ENCODE results near the gene SECISBP2.
"Not testable (repeated sequence)": the region's sequence is repeated elsewhere in the genome, so short reads cannot be mapped to it uniquely, and the experiment has no call there.

SECISBP2 gene

DNA sequence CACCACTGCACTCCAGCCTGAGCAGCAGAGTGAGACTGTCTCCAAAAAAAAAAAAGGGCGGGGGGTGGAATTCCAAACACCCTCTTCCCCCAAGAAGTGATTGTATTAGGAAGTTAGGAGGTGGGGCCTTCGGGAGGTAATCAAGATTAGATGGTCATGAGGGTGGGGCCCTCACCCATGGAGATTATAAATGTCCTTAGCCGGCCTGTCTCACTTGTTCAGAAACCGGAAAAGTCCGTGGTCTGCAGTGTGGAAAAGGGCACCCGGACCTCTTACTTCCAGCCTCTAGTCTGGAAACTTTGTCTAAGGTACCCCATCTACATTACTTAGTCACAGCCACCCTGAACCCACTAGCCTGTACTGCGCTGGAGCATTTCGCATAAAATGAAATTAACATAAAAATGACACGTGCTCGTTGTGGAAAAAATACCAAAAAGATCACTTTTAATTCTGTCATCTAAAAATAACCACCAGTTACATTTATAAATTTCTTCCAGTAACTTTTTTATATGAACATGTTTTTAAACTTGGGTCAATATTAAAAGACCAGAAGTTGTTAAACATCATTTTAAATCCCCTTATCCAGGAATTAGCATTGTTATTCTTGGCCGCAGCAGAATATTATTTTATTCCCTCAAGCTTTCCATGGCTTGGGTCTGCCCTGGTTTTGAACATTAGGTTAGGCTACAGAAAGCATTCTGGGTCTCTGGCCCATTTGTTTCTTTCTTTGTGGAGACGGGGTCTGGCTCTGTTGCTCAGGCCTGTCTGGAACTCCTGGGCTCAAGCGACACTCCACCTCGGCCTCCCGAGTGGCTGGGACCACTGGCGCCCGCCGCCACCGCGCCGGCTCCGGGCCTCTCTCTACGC is 8.5 kb upstream of the SECISBP2 start:
- no peak for DNase-seq

GRCh38 chr9:89310475-89311345 is 7.6 kb upstream of the SECISBP2 start, which contains the start of gene CKS2:
CKS2 (plus strand) TSS chr9:89311195; CDS start chr9:89311293, 98 bp downstream.
- DNase-seq, result peak; percentile 99

- no peak for DNase-seq
These were observed 6.7 kb upstream of the SECISBP2 start for GRCh38 chr9:89311346-89312221.

GRCh38 chr9:89312222-89312571 is 6.1 kb upstream of the SECISBP2 start:
- DNase-seq, result no peak

- no peak for DNase-seq
These were observed 4.5 kb upstream of the SECISBP2 start for GRCh38 chr9:89313842-89314241.

GRCh38 chr9:89314955-89315354 is 3.3 kb upstream of the SECISBP2 start:
- DNase-seq, result no peak

DNA sequence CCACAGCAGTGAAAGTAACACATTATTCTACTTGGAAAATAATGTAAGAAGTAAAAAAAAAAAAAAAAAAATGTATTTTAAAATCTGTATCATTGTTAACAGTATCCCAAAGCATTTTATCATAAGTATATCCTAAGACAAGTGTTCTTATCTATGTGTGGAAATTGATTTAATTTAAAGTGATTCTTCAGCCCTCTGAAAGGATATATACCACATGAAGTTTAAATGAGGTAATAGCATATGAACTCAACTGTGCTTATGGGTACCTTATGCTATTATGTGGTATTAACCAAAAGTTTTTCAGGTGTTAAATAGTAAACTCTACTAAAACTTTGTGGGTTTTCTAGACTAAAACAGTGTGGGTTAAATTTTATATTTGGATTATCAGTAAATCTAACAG is 2.8 kb upstream of the SECISBP2 start:
- no peak for DNase-seq

- DNase-seq, result no peak
These were observed 1.0 kb upstream of the SECISBP2 start for GRCh38 chr9:89317282-89317681.

- DNase-seq, result no peak
These were observed 960 bp downstream of the SECISBP2 start for GRCh38 chr9:89319015-89319905.

DNA sequence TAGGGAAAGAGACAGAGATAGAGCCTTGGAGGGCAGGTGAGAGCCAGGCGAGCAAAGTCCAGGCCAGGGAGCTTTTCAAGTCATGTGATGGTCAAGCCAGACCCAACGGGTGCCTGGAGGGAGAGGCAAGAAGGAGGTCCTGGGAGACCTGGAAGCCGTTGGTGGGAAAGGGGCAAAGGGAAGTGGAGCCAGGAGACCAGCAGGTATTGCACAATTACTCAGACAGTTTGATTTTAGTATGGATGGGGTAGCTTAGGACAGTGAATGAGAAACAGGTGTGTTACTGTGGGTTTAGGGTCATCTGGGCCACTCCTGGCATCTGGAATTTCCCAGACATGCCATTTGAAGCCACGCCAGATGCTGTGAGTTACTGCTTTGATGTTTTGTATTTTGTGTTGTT is 5.1 kb downstream of the SECISBP2 start:
- DNase-seq, result no peak

DNA sequence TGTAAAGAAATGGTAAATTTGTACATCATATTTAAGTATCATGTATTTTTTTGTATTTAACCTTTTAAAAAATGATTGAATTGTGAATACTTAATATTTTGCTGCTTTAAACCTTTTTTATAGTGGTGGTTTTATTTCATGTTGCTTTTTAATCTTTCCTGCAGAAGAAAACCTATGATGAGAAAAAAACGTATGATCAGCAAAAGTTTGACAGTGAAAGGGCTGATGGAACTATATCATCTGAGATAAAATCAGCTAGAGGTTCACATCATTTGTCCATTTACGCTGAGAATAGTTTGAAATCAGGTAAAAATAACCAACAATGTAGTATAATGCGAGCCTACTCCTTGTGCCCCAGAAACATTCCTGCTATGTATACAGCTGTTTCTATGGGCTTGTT is 7.4 kb downstream of the SECISBP2 start:
- no peak for DNase-seq

DNA sequence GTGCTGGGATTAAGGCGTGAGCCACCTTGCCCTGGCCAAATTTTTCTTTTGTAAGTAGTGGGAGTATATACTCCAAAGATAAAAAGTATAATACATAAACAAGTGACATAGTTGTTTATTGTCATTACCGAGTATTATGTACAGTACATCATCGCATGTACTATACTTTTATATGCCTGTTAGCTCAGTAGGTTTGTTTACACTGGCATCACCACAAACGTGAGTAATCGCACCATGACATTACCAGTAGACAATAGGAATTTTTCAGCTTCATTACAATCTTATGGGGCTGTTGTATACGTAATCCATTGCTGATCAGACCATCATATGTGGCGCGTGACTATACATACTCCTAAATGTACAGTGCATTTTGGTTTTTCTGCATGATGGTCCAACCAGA is 9.8 kb downstream of the SECISBP2 start:
- no peak for DNase-seq

- no peak for DNase-seq
These were observed 11.6 kb downstream of the SECISBP2 start for GRCh38 chr9:89329917-89330316.

- DNase-seq, result no peak
These were observed 12.2 kb downstream of the SECISBP2 start for GRCh38 chr9:89330513-89330912.

DNA sequence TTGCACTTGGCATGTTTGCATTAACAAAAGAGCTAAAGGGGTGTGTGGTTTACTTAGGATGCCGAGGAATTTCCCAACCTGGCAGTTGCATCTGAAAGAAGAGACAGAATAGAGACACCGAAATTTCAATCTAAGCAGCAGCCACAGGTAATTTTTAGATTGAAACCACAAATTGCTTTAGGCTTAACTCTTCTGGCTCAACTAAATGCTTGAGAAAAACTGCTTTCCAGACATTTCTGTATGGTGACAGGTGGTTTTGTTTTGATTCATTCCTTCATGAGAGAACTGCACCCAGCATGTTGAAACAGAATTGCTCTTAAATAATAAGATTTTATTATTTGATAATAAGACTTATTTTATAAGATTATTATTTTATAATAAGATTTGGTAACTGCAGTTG is 21.5 kb downstream of the SECISBP2 start:
- no peak for DNase-seq

GRCh38 chr9:89340332-89340731 is 22.0 kb downstream of the SECISBP2 start:
- no peak for DNase-seq

- DNase-seq, result no peak
These were observed 23.9 kb downstream of the SECISBP2 start for GRCh38 chr9:89342213-89342612.

GRCh38 chr9:89342948-89343347 is 24.6 kb downstream of the SECISBP2 start:
- no peak for DNase-seq

- DNase-seq, result not testable (repeated sequence)
These were observed 25.5 kb downstream of the SECISBP2 start for GRCh38 chr9:89343812-89344211.

- DNase-seq, result no peak
These were observed 27.2 kb downstream of the SECISBP2 start for GRCh38 chr9:89345476-89345875.

GRCh38 chr9:89346696-89347095 is 28.4 kb downstream of the SECISBP2 start:
- no peak for DNase-seq

GRCh38 chr9:89347651-89348050 is 29.4 kb downstream of the SECISBP2 start:
- DNase-seq, result no peak

Data from activated CD8-positive, alpha-beta memory T cell treated with anti-CD3 and anti-CD28 coated beads, Interleukin-2, amount 50 U/mL, for 48 hours (primary cell).